Stimulated activated CD8-positive, alpha-beta memory T cell treated with anti-CD3 and anti-CD28 coated beads, Interleukin-4, amount 100 ng/mL, for 4 hours (primary cell): ENCODE data around the gene SPEF2.
"Not testable (repeated sequence)": the region's sequence is repeated elsewhere in the genome, so short reads cannot be mapped to it uniquely, and the experiment has no call there.

Source experiments
- DNase-seq, 2 donors: peaks; one replicate each; pipeline ENCODE4 v3.0.0-alpha.2; 2020; ENCODE audit warnings: low read depth in 2 of 2, low spot score in 1 of 2

Gene SPEF2

GRCh38 chr5:35657877-35658276 is 40.2 kb downstream of the SPEF2 start:
- no peak for DNase-seq

- DNase-seq = no peak
These were observed 41.9 kb downstream of the SPEF2 start for GRCh38 chr5:35659556-35659955.

- no peak for DNase-seq
These were observed 42.8 kb downstream of the SPEF2 start for GRCh38 chr5:35660451-35660850.

- DNase-seq = no peak
These were observed 46.9 kb downstream of the SPEF2 start for GRCh38 chr5:35664584-35664983.

GRCh38 chr5:35665096-35665495 is 47.4 kb downstream of the SPEF2 start:
- no peak for DNase-seq

GRCh38 chr5:35668319-35668718 is 50.7 kb downstream of the SPEF2 start:
- no peak for DNase-seq

GRCh38 chr5:35668794-35669193 is 51.1 kb downstream of the SPEF2 start:
- no peak for DNase-seq

GRCh38 chr5:35671541-35672295 is 54.1 kb downstream of the SPEF2 start:
- DNase-seq = no peak

GRCh38 chr5:35672296-35672655 is 54.6 kb downstream of the SPEF2 start:
- DNase-seq = not testable (repeated sequence)

- no peak for DNase-seq
These were observed 55.3 kb downstream of the SPEF2 start for GRCh38 chr5:35672995-35673394.

- no peak for DNase-seq
These were observed 56.4 kb downstream of the SPEF2 start for GRCh38 chr5:35674049-35674448.

- no peak for DNase-seq
These were observed 57.7 kb downstream of the SPEF2 start for GRCh38 chr5:35675392-35675791.

- no peak for DNase-seq
These were observed 60.2 kb downstream of the SPEF2 start for GRCh38 chr5:35677878-35678277.

GRCh38 chr5:35678661-35679060 is 61.0 kb downstream of the SPEF2 start:
- no peak for DNase-seq

GRCh38 chr5:35679357-35679756 is 61.7 kb downstream of the SPEF2 start:
- no peak for DNase-seq

- DNase-seq = no peak
These were observed 64.2 kb downstream of the SPEF2 start for GRCh38 chr5:35681911-35682310.

GRCh38 chr5:35683466-35683865 is 65.8 kb downstream of the SPEF2 start:
- DNase-seq = no peak

GRCh38 chr5:35685161-35685560 is 67.5 kb downstream of the SPEF2 start:
- no peak for DNase-seq

GRCh38 chr5:35687961-35688360 is 70.3 kb downstream of the SPEF2 start:
- no peak for DNase-seq

GRCh38 chr5:35694481-35694880 is 76.8 kb downstream of the SPEF2 start:
- DNase-seq = no peak

- no peak for DNase-seq
These were observed 80.6 kb downstream of the SPEF2 start for GRCh38 chr5:35698047-35698808.

GRCh38 chr5:35707659-35708058 is 90.0 kb downstream of the SPEF2 start:
- no peak for DNase-seq

GRCh38 chr5:35709688-35710087 is 92.0 kb downstream of the SPEF2 start:
- DNase-seq = no peak
